Measurements from ENCODE around the gene GLOD5. TPM values are rescaled to one million over a fixed set of nuclear protein-coding genes. Genes with fewer than 3 reads are reported as not detected.

GLOD5 gene
- total RNA-seq, 4 donors from 2014 or later, result 1.2 to 3.3 TPM; not detected in 2

GRCh38 chrX:48770296-48770695 lies 8.7 kb downstream of the GLOD5 start:
- DNase-seq, result no peak
- no peaks in the 10 kb centered on the region for H3K27me3 ChIP-seq
- H3K4me1 ChIP-seq, result no peaks in the 10 kb centered on the region
- H3K9me3 ChIP-seq, result no peaks in the 10 kb centered on the region
- TF ChIP-seq POLR2A (IDR thresholded peaks at IDR 0.05) (no peak), CTCF (IDR thresholded peaks at IDR 0.05) (no peak)
- WGBS, 2 donors, result 76 to 84% methylated on average over 6 of the region's 6 CpGs
- no peak overlapping the region for H3K27ac ChIP-seq
- H3K36me3 ChIP-seq, result no peaks in the 10 kb centered on the region
- H3K4me3 ChIP-seq (replicated peaks in 1 of 3), result no peak overlapping the region
- intact Hi-C loops (cut with DNase I), result no loop called here

GRCh38 chrX:48772602-48773001 lies 11.1 kb downstream of the GLOD5 start:
- 92 to 93% methylated on average over 6 of the region's 6 CpGs for WGBS, 2 donors
- Histone ChIP-seq H3K27me3 (no peaks in the 10 kb centered on the region), H3K9me3 (no peaks in the 10 kb centered on the region), H3K36me3 (no peaks in the 10 kb centered on the region), H3K27ac (no peak overlapping the region), H3K4me1 (no peaks in the 10 kb centered on the region), H3K4me3 (replicated peaks in 1 of 3) (no peak overlapping the region)
- DNase-seq, result no peak
- TF ChIP-seq CTCF (IDR thresholded peaks at IDR 0.05) (no peak), POLR2A (IDR thresholded peaks at IDR 0.05) (no peak)
- intact Hi-C loops (cut with DNase I), result no loop called here

GRCh38 chrX:48776818-48777439 lies 15.4 kb downstream of the GLOD5 start:
- no peak for DNase-seq
- Histone ChIP-seq H3K27me3 (no peaks in the 10 kb centered on the region), H3K4me3 (replicated peaks in 1 of 3) (no peak overlapping the region), H3K9me3 (no peaks in the 10 kb centered on the region), H3K27ac (no peak overlapping the region), H3K4me1 (no peaks in the 10 kb centered on the region), H3K36me3 (no peaks in the 10 kb centered on the region)
- TF ChIP-seq POLR2A (IDR thresholded peaks at IDR 0.05), result no peak
- TF ChIP-seq CTCF (IDR thresholded peaks at IDR 0.05), result no peak
- intact Hi-C loops (cut with DNase I), result no loop called here
- WGBS, 2 donors, result 64 to 82% methylated on average over 13 of the region's 13 CpGs

GRCh38 chrX:48779399-48779798 lies 17.9 kb downstream of the GLOD5 start:
- Histone ChIP-seq H3K4me3 (replicated peaks in 1 of 3) (no peak overlapping the region), H3K36me3 (no peaks in the 10 kb centered on the region), H3K27me3 (no peaks in the 10 kb centered on the region), H3K4me1 (no peaks in the 10 kb centered on the region), H3K9me3 (no peaks in the 10 kb centered on the region), H3K27ac (no peak overlapping the region)
- TF ChIP-seq CTCF (IDR thresholded peaks at IDR 0.05) (no peak), POLR2A (IDR thresholded peaks at IDR 0.05) (no peak)
- DNase-seq, result no peak
- intact Hi-C loops (cut with DNase I), result no loop called here
- 70 to 89% methylated on average over 7 of the region's 7 CpGs for WGBS, 2 donors

GRCh38 chrX:48781705-48782104 lies 20.2 kb downstream of the GLOD5 start:
- no peak for DNase-seq
- Histone ChIP-seq H3K27ac (no peak overlapping the region), H3K9me3 (no peaks in the 10 kb centered on the region), H3K4me3 (replicated peaks in 1 of 3) (no peak overlapping the region), H3K27me3 (no peaks in the 10 kb centered on the region), H3K36me3 (no peaks in the 10 kb centered on the region), H3K4me1 (no peaks in the 10 kb centered on the region)
- 89 to 97% methylated on average over 6 of the region's 6 CpGs for WGBS, 2 donors
- intact Hi-C loops (cut with DNase I), result no loop called here
- TF ChIP-seq CTCF (IDR thresholded peaks at IDR 0.05) (no peak), POLR2A (IDR thresholded peaks at IDR 0.05) (no peak)

Data from thyroid gland (tissue), 4 donors.